HG03439 (cell line): Measurements from ENCODE around the gene CALML6.

Experiments
- ATAC-seq: cut with Tn5 transposase; IDR thresholded peaks from one replicate; pipeline ENCODE4 v1.9.1; 2021; ENCODE audit warnings: mild to moderate bottlenecking, moderate library complexity; ENCODE audit not compliant: unreplicated experiment

CALML6 gene

GRCh38 chr1:1910033-1910465, 5.0 kb upstream of the CALML6 start:
- ATAC-seq = no peak

- no peak for ATAC-seq
Measured at GRCh38 chr1:1910651-1911331, 4.3 kb upstream of the CALML6 start.

DNA sequence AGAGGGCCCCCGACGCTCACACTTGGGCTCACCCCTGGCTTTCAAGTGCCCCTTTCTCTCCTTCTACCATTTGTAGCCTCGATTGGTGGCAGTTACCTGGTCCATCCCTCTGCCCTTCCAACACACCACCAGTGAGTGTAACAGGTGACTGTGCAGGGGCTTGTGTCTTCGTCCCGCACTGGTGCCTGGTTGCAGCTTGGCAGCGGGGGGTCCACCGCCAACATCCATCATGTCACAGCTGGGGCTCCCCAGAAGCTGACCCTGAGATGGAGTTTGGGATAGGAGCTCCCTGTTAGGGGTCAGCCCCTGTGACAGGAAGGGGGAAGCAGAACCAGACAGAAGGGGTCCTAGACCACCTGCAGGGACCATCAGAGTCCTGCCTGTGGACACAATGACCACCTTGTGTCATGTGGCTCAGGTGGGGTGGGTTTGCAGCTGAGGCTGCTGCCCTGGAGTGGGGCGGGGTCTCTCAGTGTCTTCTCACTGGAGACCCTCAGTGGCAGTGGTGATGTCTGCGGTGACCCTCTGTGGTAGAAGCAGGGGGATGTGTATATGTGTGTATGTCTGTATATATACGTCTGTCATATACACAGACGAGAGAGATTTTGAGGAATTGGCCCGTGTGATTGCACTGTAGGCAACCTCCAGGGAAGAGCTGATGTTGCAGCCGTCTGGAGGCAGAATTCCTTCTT, 3.6 kb upstream of the CALML6 start:
- no peak for ATAC-seq

DNA sequence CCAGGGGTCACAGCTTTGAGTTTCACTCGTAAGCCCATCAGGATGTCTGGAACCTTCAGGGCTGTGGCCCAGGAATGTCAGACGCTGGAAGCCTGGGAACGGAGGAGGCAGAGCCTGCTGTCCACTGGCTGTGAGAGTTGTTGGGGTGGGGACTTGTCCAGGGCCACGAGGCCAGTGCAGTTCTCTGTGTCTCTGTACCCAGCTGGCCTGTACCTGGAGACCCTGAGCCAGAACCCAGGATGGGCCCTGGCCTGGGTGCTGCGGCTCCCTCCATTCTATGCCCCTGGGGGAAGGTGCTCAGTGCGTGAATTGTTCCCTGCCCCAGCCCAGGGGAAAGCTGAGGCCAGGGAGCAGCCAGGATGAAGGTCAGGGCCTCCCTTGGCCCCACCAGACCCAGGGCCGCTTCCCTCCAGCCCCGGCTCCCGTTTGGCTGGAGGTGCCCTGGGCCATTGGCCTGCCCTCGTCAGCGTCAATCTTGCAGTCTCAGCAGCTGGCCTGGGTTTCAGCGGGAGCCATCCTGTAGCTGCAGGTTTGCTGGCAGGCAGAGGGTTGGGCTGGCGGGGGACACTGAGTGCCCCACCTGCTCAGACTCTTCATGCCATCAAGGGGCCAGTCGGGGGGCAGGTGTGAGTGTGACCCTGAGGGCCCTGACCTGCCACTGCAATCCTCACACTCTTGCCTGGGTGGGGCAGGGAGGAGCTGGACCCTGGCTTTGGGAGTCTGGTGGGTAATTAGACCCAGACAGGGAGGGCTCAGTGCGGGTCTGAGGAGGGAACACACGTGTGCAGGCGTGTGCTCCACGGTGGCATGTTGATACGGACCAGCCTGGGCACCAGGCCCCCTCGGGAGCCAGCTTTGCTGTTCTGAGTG, 724 bp upstream of the CALML6 start:
- no peak for ATAC-seq

GRCh38 chr1:1915911-1916840, 1.1 kb downstream of the CALML6 start:
- ATAC-seq = no peak

DNA sequence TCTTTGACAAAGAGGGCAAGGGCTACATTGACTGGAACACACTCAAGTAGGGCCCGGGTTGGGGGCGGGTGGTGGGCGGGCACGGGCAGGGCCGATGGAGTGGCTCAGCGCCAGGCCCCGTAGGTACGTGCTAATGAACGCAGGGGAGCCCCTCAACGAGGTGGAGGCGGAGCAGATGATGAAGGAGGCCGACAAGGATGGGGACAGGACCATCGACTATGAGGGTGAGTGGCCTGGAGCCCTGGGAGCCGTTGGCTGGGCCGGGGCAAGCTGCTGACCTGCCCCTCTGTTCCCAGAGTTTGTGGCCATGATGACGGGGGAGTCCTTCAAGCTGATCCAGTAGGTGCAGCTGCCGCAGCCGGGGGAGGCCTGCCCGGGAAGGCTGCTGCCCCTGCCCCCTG, 1.8 kb downstream of the CALML6 start:
- no peak for ATAC-seq

DNA sequence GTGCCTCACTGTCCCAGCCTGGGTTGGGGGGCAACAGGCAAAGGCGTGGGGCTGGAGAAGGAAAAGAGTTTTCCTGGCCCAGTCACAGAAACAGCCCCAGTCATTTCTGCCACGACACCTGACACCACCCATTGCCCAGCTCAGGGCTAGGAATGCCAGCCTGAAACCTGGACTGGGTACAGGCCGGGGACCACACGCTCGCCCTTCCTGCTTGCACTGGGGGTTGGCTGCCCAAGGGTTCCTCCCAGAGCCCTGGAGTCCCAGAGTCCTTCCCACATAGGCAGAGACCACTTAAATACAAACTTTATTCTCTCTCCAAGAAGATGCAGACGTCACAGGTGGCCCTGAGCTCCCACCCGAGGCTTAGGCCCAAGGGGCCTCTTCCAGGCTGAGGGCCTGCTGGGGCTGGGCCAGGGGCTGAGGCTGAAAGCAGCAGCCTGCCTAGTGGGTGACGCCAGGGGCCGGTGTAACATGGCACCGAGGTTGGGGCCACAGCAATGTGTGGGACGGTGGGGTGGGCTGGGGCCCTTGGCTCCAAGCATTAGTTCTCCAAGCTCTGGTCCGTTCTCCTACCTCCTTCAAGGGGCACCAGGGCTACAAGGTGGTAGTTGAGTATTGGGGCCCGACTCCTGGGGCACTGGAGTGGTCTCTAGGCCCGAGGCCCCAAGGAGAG, 2.4 kb downstream of the CALML6 start:
- no peak for ATAC-seq

- no peak for ATAC-seq
Measured at GRCh38 chr1:1917995-1918900, 3.2 kb downstream of the CALML6 start.

GRCh38 chr1:1918901-1919303, 3.8 kb downstream of the CALML6 start, which contains the start of gene TMEM52:
Gene TMEM52, minus strand, starts transcription at chr1:1919279. Its CDS starts 14 bp downstream, at chr1:1919265.
- ATAC-seq = peak; percentile 23

DNA sequence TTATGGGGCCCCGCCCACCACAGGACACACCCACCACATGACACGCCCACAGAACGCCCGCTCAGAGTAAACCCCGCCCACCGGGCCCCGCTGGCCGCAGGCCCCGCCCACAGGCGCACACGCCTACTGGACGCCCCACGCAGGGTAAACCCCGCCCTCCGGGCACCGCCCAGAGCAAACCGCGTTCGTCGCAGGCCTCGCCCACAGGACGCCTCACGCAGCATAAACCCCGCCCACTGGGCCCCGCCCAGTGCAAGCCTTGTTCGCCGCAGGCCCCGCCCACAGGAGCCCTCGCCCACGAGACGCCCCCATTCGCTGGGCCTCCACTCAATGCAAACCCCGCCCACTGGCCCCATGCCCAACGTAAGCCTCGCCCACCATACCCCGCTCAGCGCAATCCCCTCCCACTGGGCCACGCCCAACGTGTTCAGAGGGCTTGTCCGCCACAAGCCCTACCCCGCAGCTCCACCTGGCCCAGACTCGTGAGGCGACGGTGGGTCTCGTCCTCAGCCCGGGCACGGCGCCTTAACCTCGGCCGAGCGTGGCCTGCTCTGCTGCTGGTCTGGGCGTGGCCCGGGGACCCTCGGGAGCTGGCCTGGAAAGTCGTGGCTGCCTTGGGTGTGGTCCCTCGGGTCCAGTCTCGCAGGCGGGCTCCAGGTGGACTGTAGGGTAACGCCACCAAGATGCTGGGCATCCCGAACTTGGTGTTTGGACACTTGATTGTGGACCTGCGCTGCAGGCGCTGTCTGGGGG, 4.4 kb downstream of the CALML6 start:
- ATAC-seq = peak; percentile 72

GRCh38 chr1:1920057-1920607, 5.1 kb downstream of the CALML6 start:
- no peak for ATAC-seq

DNA sequence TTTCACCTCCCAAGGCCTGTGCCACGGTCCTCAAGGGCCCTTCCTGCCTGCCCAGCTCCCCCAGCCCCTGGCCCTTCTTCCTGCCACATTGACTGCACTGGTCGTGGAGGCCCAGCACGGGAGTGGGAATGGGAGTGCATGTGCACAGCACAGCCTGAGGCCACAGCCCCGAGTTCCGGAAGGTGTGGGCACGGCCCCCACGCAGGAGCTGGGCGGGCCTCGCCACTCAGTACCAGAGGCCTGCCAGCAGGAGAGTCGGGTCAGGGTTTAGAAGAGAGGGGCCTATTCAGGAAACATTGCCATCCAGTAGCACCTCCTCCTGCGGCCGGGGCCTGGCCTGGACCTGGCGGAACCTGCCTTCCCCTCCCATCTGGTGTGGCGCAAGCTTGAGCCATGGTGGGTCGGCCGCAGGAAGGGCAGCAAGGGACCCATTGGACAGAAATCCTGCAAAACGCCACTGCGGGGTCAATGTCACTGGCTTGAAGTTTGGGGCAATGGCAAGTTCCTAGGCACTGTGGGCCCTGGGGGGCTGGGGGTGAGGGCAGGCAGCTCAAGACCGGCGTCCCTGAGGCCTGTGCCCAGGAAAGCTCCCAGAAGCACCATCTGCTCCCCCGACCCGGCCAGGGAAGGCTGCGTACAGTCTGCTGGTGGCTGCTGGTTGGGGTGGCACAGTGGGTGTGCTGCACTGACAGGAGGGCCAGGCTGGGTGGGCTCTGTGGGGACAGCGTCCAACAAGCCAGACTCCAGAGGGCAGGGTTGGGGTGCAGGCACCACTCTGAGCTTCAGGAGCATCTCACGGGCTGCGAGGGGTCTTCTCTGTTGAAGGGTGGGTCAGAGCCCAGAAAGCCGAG, 5.8 kb downstream of the CALML6 start:
- no peak for ATAC-seq

GRCh38 chr1:1921459-1921862, 6.4 kb downstream of the CALML6 start:
- ATAC-seq = no peak

DNA sequence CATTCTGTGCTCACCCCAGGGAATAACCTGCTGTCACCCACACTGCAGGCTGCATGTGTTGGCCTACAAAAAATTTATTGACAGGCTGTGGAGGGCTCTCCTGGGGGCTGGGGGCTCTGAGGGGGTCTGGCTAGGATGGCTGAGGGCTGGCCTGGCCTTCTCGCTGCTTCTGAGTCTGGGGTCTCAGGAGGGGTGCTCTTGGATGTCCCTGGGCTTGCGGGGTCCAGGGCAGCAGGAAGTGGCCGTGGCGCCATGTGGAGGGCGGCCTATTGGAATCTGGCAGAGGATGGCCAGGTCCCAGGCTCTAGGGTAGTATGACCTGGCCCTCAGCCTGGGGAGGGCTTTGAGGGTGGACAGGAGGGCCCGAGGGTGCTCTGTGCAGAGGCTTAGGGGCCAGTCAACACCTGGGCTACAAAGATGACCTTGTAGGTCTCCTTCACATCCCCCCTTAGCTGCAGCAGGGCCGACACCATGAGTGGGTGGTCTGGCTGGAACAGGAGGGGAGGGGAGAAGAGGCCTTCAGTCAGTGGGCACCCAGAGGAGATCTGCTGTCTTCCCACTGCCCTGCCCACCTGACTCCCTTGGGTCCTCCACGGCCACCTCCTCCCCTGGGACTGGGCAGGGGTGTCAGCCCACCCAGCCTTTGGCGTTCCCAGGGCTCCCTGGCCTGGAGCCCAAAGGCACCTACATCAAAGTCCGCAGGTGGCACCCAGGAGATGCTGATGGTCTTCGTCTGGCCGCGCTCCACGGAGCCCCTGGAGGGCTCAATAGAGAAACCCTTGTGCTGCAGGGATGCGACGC, 7.0 kb downstream of the CALML6 start:
- no peak for ATAC-seq

GRCh38 chr1:1922702-1922955, 7.6 kb downstream of the CALML6 start:
- ATAC-seq = no peak
